Stimulated activated CD4-positive, alpha-beta T cell treated with anti-CD3 and anti-CD28 coated beads, Interleukin-12 subunit alpha, Interleukin-12 subunit beta, amount 100 ng/mL, for 24 hours (primary cell): ENCODE results near the gene FAM47E.

ENCODE experiments used
- DNase-seq, 2 experiments: peaks; one replicate each; pipeline ENCODE4 v3.0.0-alpha.2; 2020; ENCODE audit warnings: low read depth in 2 of 2

Gene FAM47E

GRCh38 chr4:76251441-76252270, at the start of gene FAM47E:
TSS of gene FAM47E (plus strand) at chr4:76251721. CDS start at chr4:76251747, 26 bp downstream.
- no peak for DNase-seq

GRCh38 chr4:76203541-76203940, 48.0 kb upstream of the FAM47E start:
- no peak for DNase-seq

GRCh38 chr4:76204936-76205335, 46.6 kb upstream of the FAM47E start:
- DNase-seq = no peak

- no peak for DNase-seq
These were observed 46.0 kb upstream of the FAM47E start for GRCh38 chr4:76205476-76205875.

- no peak for DNase-seq
These were observed 45.1 kb upstream of the FAM47E start for GRCh38 chr4:76206222-76206942.

GRCh38 chr4:76207549-76207948, 44.0 kb upstream of the FAM47E start:
- DNase-seq = no peak

GRCh38 chr4:76208005-76208765, 43.3 kb upstream of the FAM47E start:
- no peak for DNase-seq

- DNase-seq = no peak
These were observed 41.6 kb upstream of the FAM47E start for GRCh38 chr4:76209881-76210280.

GRCh38 chr4:76210452-76210851, 41.1 kb upstream of the FAM47E start:
- no peak for DNase-seq

- no peak for DNase-seq
These were observed 39.5 kb upstream of the FAM47E start for GRCh38 chr4:76211769-76212708.

GRCh38 chr4:76212851-76213414, 38.6 kb upstream of the FAM47E start:
- no peak for DNase-seq

- peak; percentile 43 to 53 for DNase-seq
These were observed 37.9 kb upstream of the FAM47E start, which contains the start of gene SCARB2 for GRCh38 chr4:76213415-76214176. TSS of gene SCARB2 (minus strand) at chr4:76213824. CDS start at chr4:76213543, 281 bp downstream.

GRCh38 chr4:76214177-76214675, 37.3 kb upstream of the FAM47E start:
- DNase-seq = no peak

GRCh38 chr4:76215077-76215476, 36.4 kb upstream of the FAM47E start:
- no peak for DNase-seq

GRCh38 chr4:76216524-76216923, 35.0 kb upstream of the FAM47E start:
- DNase-seq = no peak

- DNase-seq = no peak
These were observed 34.3 kb upstream of the FAM47E start for GRCh38 chr4:76216975-76217814.

- DNase-seq = no peak
These were observed 32.0 kb upstream of the FAM47E start for GRCh38 chr4:76219299-76220055.

GRCh38 chr4:76224171-76224570, 27.4 kb upstream of the FAM47E start:
- no peak for DNase-seq
